Transverse colon (tissue), 4 donors: ENCODE measurements around the gene TMEM147. TPM values are rescaled to one million over a fixed set of nuclear protein-coding genes. Genes with fewer than 3 reads are reported as not detected.

Experiments used
- DNase-seq: peaks from one replicate; pipeline ENCODE4 v3.0.0-alpha.2; 2019
- H3K27ac ChIP-seq, 4 donors: fragments of 200-600 bp; sonication (generic); 2 replicates each; pipeline ENCODE4 v1.5.1; 2016 to 2018; ENCODE audit warnings: inconsistent platforms in 4 of 4
- H3K27me3 ChIP-seq: fragments of 200-600 bp; sonication (generic); 2 replicates; pipeline ENCODE4 v1.5.1; 2017; ENCODE audit warnings: inconsistent platforms
- H3K36me3 ChIP-seq, 4 donors: fragments of 200-600 bp; sonication (generic); 2 replicates each; pipeline ENCODE4 v1.5.1; 2017 to 2019; ENCODE audit warnings: inconsistent platforms in 4 of 4
- H3K4me1 ChIP-seq, 4 donors: fragments of 200-600 bp; sonication (generic); 2 replicates each; pipeline ENCODE4 v1.5.1; 2017 to 2020; ENCODE audit warnings: inconsistent platforms in 4 of 4
- H3K4me3 ChIP-seq, 4 donors: fragments of 200-600 bp; sonication (generic); 1 replicate in 1 of 4; 2 replicates in 3 of 4; pipeline versions ENCODE4 v1.5.1 to v1.6.1; 2017 to 2019; ENCODE audit warnings: inconsistent platforms in 4 of 4
- H3K9me3 ChIP-seq, 2 donors: fragments of 200-600 bp; sonication (generic); 2 replicates each; pipeline ENCODE4 v1.5.1; 2017 to 2019; ENCODE audit warnings: inconsistent platforms in 2 of 2
- CTCF ChIP-seq, 5 experiments: fragments of 200-600 bp in 3 of 5; fragments of 450-650 bp in 2 of 5; sonication (generic) in 3 of 5; IDR thresholded peaks; 1 replicate in 2 of 5; 2 replicates in 3 of 5; pipeline ENCODE4 v1.5.1; 2016 to 2017; ENCODE audit warnings: antibody characterized with exemption in 5 of 5, inconsistent platforms in 3 of 5, mild to moderate bottlenecking in 2 of 5, moderate library complexity in 1 of 5
- EP300 ChIP-seq: sonication (generic); formaldehyde crosslinking; IDR thresholded peaks from one replicate; pipeline ENCODE4 v1.6.1; 2017; ENCODE audit warnings: antibody characterized with exemption, low read depth
- POLR2A ChIP-seq: fragments of 450-650 bp; IDR thresholded peaks from one replicate; pipeline ENCODE4 v1.6.1; 2016; ENCODE audit warnings: antibody characterized with exemption, mild to moderate bottlenecking, moderate library complexity
- POLR2AphosphoS5 ChIP-seq, 3 donors: sonication (generic); formaldehyde crosslinking; IDR thresholded peaks; one replicate each; pipeline ENCODE4 v1.6.1; 2016; ENCODE audit warnings: antibody characterized with exemption in 3 of 3
- WGBS, 2 donors: methylation state at CpG; one replicate each; pipeline ENCODE4 v1.1.5; 2018; ENCODE audit warnings: low coverage in 1 of 2; 5-methylcytosine and 5-hydroxymethylcytosine counted together
- in situ Hi-C, 4 donors: fragments of 200-750 bp; cut with MboI; loops; one replicate each; pipeline versions ENCODE4 v1.15.0 to v1.15.1; 2017; ENCODE audit warnings: low sequenced_read_pairs in 3 of 4, low pct_ligation_motif_present in 1 of 4, low pct_unique_long_range_greater_than_20kb in 1 of 4
- intact Hi-C: fragments of 100-400 bp; cut with DNase I; formaldehyde crosslinking; loops from one replicate; pipeline ENCODE4 v1.15.1; 2023; ENCODE audit warnings: low total_unique reads
- total RNA-seq, 4 donors: library from RNA; depleted of rRNA; stranded (reverse); fragments of >200 nt; gene quantifications; one replicate each; pipeline ENCODE4 v1.1.0, GENCODE V29; 2016

Gene TMEM147
- total RNA-seq, 4 donors from 2014 or later = 29.5 to 77.0 (median 54.0) TPM

DNA sequence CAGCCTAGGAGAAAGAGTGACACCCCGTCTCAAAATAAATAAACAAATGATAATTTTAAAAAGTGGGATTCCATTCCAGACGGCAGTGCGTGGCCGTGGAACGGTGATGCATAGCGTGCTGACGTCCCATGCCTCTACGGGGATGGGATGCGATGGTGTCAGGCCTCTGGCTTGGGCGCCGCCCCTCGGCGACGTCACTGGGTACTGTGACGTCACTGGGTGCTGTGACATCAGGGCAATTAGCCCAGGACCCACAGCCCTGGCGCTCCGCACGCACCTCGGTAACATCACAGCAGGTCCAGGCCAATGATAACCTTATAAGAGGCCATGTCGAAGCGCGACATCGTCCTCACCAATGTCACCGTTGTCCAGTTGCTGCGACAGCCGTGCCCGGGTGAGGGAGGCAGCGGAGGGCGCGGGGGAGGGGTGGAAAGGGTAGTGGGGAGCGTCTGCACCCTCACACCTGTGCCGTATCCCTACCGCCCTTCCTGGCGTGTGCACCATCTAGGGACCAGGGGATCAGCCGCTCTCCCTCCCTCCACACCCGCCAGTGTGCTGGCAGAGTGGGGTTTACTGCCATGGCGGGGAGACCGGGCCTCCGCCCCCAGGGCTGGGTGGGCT is 12.1 kb upstream of the TMEM147 start, which contains the start of gene GAPDHS:
Gene GAPDHS (plus strand): TSS at position 256 of the 621 bp plus-strand sequence. CDS start 72 bp downstream, at position 328.
- no peak for DNase-seq
- TF ChIP-seq EP300 (no peak), CTCF (IDR thresholded peaks at IDR 0.05) (no peak)
- no peak within 1 kb of the TSS for H3K4me3 ChIP-seq
- H3K27ac ChIP-seq = no peak within 1 kb of the TSS
- in situ Hi-C loops = no loop called here
- peaks cover 0 to 9% (median 3%) of the 10 kb centered on the region in 4 donors for H3K4me1 ChIP-seq
- no peaks in the 10 kb centered on the region for H3K36me3 ChIP-seq
- 38 to 54% methylated on average over 2 to 39 of the region's 39 CpGs for WGBS, 2 donors
- H3K9me3 ChIP-seq = no peaks in the 10 kb centered on the region
- peaks cover 68% of the 10 kb centered on the region for H3K27me3 ChIP-seq
- intact Hi-C loops = no loop called here

- in situ Hi-C loops = no loop called here
- Histone ChIP-seq H3K27ac (no peak overlapping the region), H3K27me3 (peaks cover 62% of the 10 kb centered on the region), H3K9me3 (no peaks in the 10 kb centered on the region), H3K36me3 (no peaks in the 10 kb centered on the region), H3K4me3 (no peak overlapping the region), H3K4me1 (peaks cover 0 to 9% (median 3%) of the 10 kb centered on the region in 4 donors)
- WGBS, 2 donors = 6 to 40% methylated on average over 1 to 29 of the region's 30 CpGs
- TF ChIP-seq CTCF (IDR thresholded peaks at IDR 0.05) (no peak), POLR2AphosphoS5 (IDR thresholded peaks at IDR 0.05) (no peak), POLR2A (no peak), EP300 (no peak)
- DNase-seq = peak; percentile 49
- intact Hi-C loops = no loop called here
Observed at GRCh38 chr19:35533822-35534392, 11.5 kb upstream of the TMEM147 start.

- 71 to 92% methylated on average over 4 to 10 of the region's 10 CpGs for WGBS, 2 donors
- in situ Hi-C loops = no loop called here
- intact Hi-C loops = no loop called here
Observed at GRCh38 chr19:35534803-35535480, 10.5 kb upstream of the TMEM147 start.

More at GRCh38 chr19:35534803-35535480, 10.5 kb upstream of the TMEM147 start:
- Histone ChIP-seq H3K9me3 (no peaks in the 10 kb centered on the region), H3K27me3 (peaks cover 52% of the 10 kb centered on the region), H3K4me3 (no peak overlapping the region), H3K4me1 (peaks cover 0 to 9% (median 3%) of the 10 kb centered on the region in 4 donors), H3K36me3 (no peaks in the 10 kb centered on the region), H3K27ac (no peak overlapping the region)
- no peak for TF ChIP-seq POLR2A
- TF ChIP-seq POLR2AphosphoS5 (IDR thresholded peaks at IDR 0.05) = no peak
- TF ChIP-seq CTCF (IDR thresholded peaks at IDR 0.05) = no peak
- no peak for TF ChIP-seq EP300
- DNase-seq = no peak
